NCI-H2081 treated with DMSO at 0.1 percent for 48 hours (cell line): ENCODE measurements around the gene CABLES2.

Experiments used
- DNase-seq: peaks from one replicate; lab custom pipeline; 2025; lab: John Stamatoyannopoulos, UW

CABLES2 gene

GRCh38 chr20:62370115-62370806, 36.8 kb downstream of the CABLES2 start:
- no peak for DNase-seq

GRCh38 chr20:62369815-62370114, 37.3 kb downstream of the CABLES2 start:
- no peak for DNase-seq

GRCh38 chr20:62368976-62369814, 37.9 kb downstream of the CABLES2 start:
- DNase-seq: no peak

GRCh38 chr20:62368392-62368975, 38.6 kb downstream of the CABLES2 start:
- DNase-seq: no peak

GRCh38 chr20:62367633-62368391, 39.3 kb downstream of the CABLES2 start:
- DNase-seq: no peak

- DNase-seq: no peak
These were observed 39.9 kb downstream of the CABLES2 start, which contains the start of gene LAMA5 for GRCh38 chr20:62367136-62367632. Gene LAMA5, minus strand, starts transcription at chr20:62367312. Its CDS starts 67 bp downstream, at chr20:62367245.

GRCh38 chr20:62366370-62367135, 40.5 kb downstream of the CABLES2 start:
- no peak for DNase-seq

- no peak for DNase-seq
These were observed 41.2 kb downstream of the CABLES2 start for GRCh38 chr20:62365814-62366369.

GRCh38 chr20:62364911-62365736, 42.0 kb downstream of the CABLES2 start:
- DNase-seq: no peak

GRCh38 chr20:62363920-62364851, 42.9 kb downstream of the CABLES2 start:
- no peak for DNase-seq

- DNase-seq: no peak
These were observed 43.8 kb downstream of the CABLES2 start for GRCh38 chr20:62362991-62363919.

GRCh38 chr20:62362590-62362940, 44.5 kb downstream of the CABLES2 start:
- no peak for DNase-seq

- DNase-seq: no peak
These were observed 45.1 kb downstream of the CABLES2 start for GRCh38 chr20:62361799-62362589.

GRCh38 chr20:62360854-62361798, 46.0 kb downstream of the CABLES2 start:
- no peak for DNase-seq

GRCh38 chr20:62359491-62360121, 47.5 kb downstream of the CABLES2 start:
- DNase-seq: no peak
